ENCODE results near the gene PIK3R5. TPM values are rescaled to one million over a fixed set of nuclear protein-coding genes. Genes with fewer than 3 reads are reported as not detected.
A peak's percentile ranks its signal among the peaks of the same experiment; 100 is the strongest.

The PIK3R5 gene
- total RNA-seq, 6 donors from 2014 or later: 22.3 to 175 (median 49.8) TPM

DNA sequence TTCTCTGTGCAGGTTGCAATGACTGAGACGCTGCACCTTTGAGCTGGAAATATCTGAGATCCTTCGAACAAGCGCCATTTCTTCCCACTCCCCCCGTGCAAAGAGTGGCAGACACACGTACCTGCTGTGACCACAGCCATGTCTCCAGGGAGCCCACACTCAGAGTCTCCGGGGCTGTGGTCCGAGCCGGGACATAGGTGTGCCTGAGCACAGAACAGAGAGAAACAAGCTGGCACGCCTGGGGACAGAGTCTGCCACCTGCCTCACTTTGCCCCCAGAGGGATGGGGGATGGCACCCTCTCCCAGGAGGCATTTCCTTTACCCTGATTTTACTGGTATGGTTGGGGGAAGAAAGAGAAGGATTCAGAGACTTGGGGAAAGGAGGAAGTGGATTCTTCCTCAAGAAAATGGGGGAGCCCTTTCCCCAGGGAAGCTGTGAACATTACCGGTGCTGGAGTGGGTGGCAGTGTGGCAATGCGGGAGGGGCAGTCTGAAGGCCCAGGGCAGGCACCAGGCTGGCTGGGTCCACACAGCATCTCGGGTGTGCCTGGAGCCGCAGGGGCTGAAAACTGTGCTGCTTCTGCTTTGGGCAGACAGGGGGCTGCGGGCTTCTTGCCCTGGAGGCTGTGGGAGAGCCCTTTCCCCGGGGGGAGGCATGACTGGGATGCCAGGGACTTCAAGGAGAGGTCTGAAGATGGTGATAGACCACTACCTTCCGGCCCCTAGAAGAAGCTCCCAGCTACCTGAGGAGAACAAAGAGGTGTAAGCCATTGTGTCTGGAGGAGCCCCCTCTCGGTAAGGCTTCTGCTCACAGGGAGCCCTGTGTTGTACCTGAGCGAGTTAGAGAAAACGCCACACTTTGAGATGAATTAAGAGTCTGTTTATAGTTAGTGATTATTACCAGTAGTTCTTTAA lies 91.4 kb downstream of the PIK3R5 start:
- WGBS, 2 donors: 53 to 64% methylated on average over 13 to 19 of the region's 19 CpGs
- Histone ChIP-seq H3K36me3 (no peaks in the 10 kb centered on the region), H3K4me1 (peaks cover 0 to 15% (median 6%) of the 10 kb centered on the region in 4 donors), H3K4me3 (no peak overlapping the region), H3K27me3 (no peaks in the 10 kb centered on the region), H3K27ac (no peak overlapping the region), H3K9me3 (no peaks in the 10 kb centered on the region)
- ATAC-seq (ENCODE audit: low FRiP score in 2 of 2) (peak in 1 of 2 donors; percentile 19), DNase-seq (no peak)
- TF ChIP-seq EP300 (IDR thresholded peaks at IDR 0.05): no peak
- no peak for TF ChIP-seq POLR2AphosphoS5 (IDR thresholded peaks at IDR 0.05)
- TF ChIP-seq POLR2A (IDR thresholded peaks at IDR 0.05): no peak
- TF ChIP-seq, protein P1, sequence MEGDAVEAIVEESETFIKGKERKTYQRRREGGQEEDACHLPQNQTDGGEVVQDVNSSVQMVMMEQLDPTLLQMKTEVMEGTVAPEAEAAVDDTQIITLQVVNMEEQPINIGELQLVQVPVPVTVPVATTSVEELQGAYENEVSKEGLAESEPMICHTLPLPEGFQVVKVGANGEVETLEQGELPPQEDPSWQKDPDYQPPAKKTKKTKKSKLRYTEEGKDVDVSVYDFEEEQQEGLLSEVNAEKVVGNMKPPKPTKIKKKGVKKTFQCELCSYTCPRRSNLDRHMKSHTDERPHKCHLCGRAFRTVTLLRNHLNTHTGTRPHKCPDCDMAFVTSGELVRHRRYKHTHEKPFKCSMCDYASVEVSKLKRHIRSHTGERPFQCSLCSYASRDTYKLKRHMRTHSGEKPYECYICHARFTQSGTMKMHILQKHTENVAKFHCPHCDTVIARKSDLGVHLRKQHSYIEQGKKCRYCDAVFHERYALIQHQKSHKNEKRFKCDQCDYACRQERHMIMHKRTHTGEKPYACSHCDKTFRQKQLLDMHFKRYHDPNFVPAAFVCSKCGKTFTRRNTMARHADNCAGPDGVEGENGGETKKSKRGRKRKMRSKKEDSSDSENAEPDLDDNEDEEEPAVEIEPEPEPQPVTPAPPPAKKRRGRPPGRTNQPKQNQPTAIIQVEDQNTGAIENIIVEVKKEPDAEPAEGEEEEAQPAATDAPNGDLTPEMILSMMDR (IDR thresholded peaks at IDR 0.05): no peak

DNA sequence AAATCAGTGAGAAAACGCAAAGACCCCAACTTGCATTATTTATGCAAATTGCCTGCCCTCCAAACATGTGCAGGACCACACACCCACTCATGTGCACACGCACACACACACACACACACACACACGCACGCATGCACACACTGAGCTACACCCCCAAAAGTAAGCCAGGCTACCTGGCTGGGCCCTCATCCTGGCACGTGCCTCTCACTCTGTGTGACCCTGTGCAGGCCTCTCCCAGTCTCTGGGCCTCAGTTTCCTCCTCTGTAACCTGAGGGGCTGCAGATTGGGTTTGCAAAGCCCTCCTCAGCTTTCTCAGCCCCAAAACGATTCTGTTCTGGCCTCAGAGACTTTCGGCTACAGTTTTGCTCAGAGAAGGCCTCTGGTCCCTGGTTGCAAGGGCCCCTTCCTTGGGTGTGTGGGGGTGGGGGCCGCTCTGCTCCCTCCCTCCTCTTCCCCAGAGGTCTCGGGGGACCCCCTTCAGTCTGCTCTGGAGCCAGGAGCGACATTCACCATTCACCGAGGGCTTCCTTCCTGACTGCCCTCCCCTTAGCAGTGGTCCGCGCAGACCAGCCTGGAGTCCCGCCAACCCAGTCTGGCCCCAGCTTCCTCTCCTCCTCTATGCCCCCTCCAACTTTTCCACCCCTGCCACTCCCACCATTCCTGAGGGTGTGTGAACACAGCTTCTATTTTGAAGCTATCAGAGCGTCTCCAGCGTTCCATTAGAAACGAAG lies 92.6 kb downstream of the PIK3R5 start:
- Histone ChIP-seq H3K27ac (no peak overlapping the region), H3K27me3 (no peaks in the 10 kb centered on the region), H3K4me3 (no peak overlapping the region), H3K36me3 (no peaks in the 10 kb centered on the region), H3K4me1 (peaks cover 0 to 15% (median 7%) of the 10 kb centered on the region in 4 donors), H3K9me3 (no peaks in the 10 kb centered on the region)
- WGBS, 2 donors: 35 to 48% methylated on average over 15 to 17 of the region's 17 CpGs
- TF ChIP-seq POLR2AphosphoS5 (IDR thresholded peaks at IDR 0.05) (no peak), POLR2A (IDR thresholded peaks at IDR 0.05) (no peak), EP300 (IDR thresholded peaks at IDR 0.05) (no peak)
- TF ChIP-seq, protein P1 (IDR thresholded peaks at IDR 0.05): no peak
- DNase-seq (no peak), ATAC-seq (ENCODE audit: low FRiP score in 2 of 2) (peak in 1 of 2 donors; percentile 41)

DNA sequence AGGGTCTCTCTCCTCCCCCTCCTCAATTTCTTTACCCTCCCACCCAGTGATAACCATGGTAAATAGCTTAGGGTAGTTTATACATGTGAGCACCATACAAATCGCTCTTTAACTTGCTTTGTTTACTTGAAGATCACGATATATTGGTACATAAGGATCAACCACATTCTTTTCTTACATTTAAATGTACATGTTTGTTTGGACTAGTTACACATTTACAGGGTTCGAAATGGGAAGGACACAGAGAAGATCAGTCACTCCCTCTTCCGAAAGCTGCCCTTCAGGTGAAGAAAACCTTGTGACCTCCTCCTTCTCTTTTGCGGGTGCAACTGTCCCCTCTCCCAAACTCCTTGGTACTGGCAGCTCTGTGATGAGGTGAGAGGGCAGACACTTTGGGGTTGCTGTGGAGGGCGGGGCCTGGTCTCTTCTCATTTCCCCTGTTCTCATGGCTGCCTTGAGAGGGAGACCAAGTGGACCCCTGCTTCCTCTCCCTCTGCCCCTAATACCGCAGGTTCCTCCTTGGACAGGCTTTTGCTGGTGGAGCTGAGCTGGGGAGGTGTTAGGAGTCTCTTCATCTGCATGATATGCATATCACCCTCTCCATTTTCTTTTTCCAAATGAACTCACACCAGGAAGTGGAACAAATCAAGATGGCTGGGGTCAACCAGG lies 93.3 kb downstream of the PIK3R5 start:
- DNase-seq: no peak
- WGBS, 2 donors: 67 to 79% methylated on average over 7 of the region's 7 CpGs
- H3K9me3 ChIP-seq: no peaks in the 10 kb centered on the region
- TF ChIP-seq, protein P1 (IDR thresholded peaks at IDR 0.05): no peak
- no peak for TF ChIP-seq EP300 (IDR thresholded peaks at IDR 0.05)
- no peak for TF ChIP-seq POLR2AphosphoS5 (IDR thresholded peaks at IDR 0.05)
- no peak for TF ChIP-seq POLR2A (IDR thresholded peaks at IDR 0.05)
- no peak for ATAC-seq (ENCODE audit: low FRiP score in 2 of 2)
- H3K27ac ChIP-seq: no peak overlapping the region
- no peaks in the 10 kb centered on the region for H3K27me3 ChIP-seq
- H3K36me3 ChIP-seq: no peaks in the 10 kb centered on the region
- H3K4me3 ChIP-seq: no peak overlapping the region
- H3K4me1 ChIP-seq: peaks cover 0 to 15% (median 7%) of the 10 kb centered on the region in 4 donors

DNA sequence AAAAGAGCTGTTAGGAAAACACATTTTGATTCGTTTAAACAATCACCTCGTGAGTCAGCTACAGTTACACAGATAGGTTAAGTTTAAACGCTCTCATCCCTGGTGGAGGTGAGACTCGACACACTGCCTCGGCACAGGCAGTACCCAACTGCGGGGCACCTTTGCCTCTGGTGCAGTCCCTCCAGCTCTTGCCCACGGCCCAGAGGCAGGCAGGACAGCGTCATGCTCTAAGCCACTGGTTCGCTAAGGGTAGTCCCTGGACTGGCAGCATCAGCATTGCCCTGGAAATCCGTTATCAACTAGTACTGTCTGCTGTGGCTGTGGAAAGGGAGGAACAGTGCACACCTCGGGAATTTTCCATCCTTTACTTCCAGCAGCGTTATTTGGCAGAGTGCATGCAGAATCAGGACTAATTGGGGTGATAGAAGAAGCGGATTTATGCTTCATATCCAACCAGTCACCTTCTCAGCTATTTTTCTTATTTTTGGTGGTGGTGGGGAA lies 94.4 kb downstream of the PIK3R5 start:
- H3K27me3 ChIP-seq: no peaks in the 10 kb centered on the region
- H3K4me1 ChIP-seq: peaks cover 0 to 15% (median 7%) of the 10 kb centered on the region in 4 donors
- no peaks in the 10 kb centered on the region for H3K9me3 ChIP-seq
- H3K36me3 ChIP-seq: no peaks in the 10 kb centered on the region
- TF ChIP-seq, protein P1 (IDR thresholded peaks at IDR 0.05): no peak
- TF ChIP-seq EP300 (IDR thresholded peaks at IDR 0.05) (no peak), POLR2AphosphoS5 (IDR thresholded peaks at IDR 0.05) (no peak), POLR2A (IDR thresholded peaks at IDR 0.05) (no peak)
- WGBS, 2 donors: 82 to 90% methylated on average over 12 to 13 of the region's 13 CpGs
- no peak for ATAC-seq (ENCODE audit: low FRiP score in 2 of 2)
- no peak overlapping the region for H3K27ac ChIP-seq
- DNase-seq: no peak
- H3K4me3 ChIP-seq: no peak overlapping the region
